Neuronal stem cell (in vitro differentiated cells): ENCODE results near the gene NHEJ1.

ENCODE experiments used
- DNase-seq: peaks from one replicate; pipeline ENCODE4 v3.0.0-alpha.2; 2013; ENCODE audit warnings: low spot score
- H2AFZ ChIP-seq: one replicate; pipeline ENCODE4 v1.6.1; 2013; ENCODE audit warnings: mild to moderate bottlenecking, low read length, inconsistent platforms
- H2AK5ac ChIP-seq: 2 replicates; pipeline ENCODE4 v1.6.1; 2013; ENCODE audit warnings: low read depth, mild to moderate bottlenecking, inconsistent platforms, low read length, moderate library complexity, mixed read lengths
- H2BK120ac ChIP-seq: 2 replicates; pipeline ENCODE4 v1.6.1; 2013; ENCODE audit warnings: low read depth, mild to moderate bottlenecking, inconsistent platforms, low read length, moderate library complexity, mixed read lengths
- H2BK12ac ChIP-seq: one replicate; pipeline ENCODE4 v1.6.1; 2013; ENCODE audit warnings: low read length, inconsistent platforms
- H2BK15ac ChIP-seq: 2 replicates; pipeline ENCODE4 v1.6.1; 2013; ENCODE audit warnings: mild to moderate bottlenecking, low read length, inconsistent platforms, mixed read lengths
- H2BK5ac ChIP-seq: one replicate; pipeline ENCODE4 v1.6.1; 2013; ENCODE audit warnings: inconsistent platforms, mild to moderate bottlenecking, low read length, moderate library complexity
- H3K14ac ChIP-seq: one replicate; pipeline ENCODE4 v1.6.1; 2013; ENCODE audit warnings: low read length, inconsistent platforms
- H3K18ac ChIP-seq: 2 replicates; pipeline ENCODE4 v1.6.1; 2013; ENCODE audit warnings: low read length, inconsistent platforms
- H3K23ac ChIP-seq: 2 replicates; pipeline ENCODE4 v1.6.1; 2013; ENCODE audit warnings: low read depth, mild to moderate bottlenecking, mixed read lengths, low read length, inconsistent platforms; ENCODE audit not compliant: poor library complexity
- H3K27ac ChIP-seq: replicated peaks from 3 replicates; pipeline ENCODE4 v1.5.1; 2013; ENCODE audit warnings: low read length, inconsistent platforms
- H3K27me3 ChIP-seq, 3 experiments: 2 replicates each; pipeline ENCODE4 v1.6.1; 2013; ENCODE audit warnings: low read length in 3 of 3, mild to moderate bottlenecking in 2 of 3, inconsistent platforms in 1 of 3, low read depth in 1 of 3, mixed read lengths in 1 of 3, moderate library complexity in 1 of 3; ENCODE audit not compliant: control insufficient read depth in 3 of 3, insufficient read depth in 3 of 3
- H3K36me3 ChIP-seq, 2 donors: replicated peaks in 1 of 2; 2 replicates each; pipeline ENCODE4 v1.6.1; 2013; ENCODE audit warnings: low read length in 2 of 2; ENCODE audit not compliant: control insufficient read depth in 2 of 2, insufficient read depth in 2 of 2
- H3K4ac ChIP-seq: 2 replicates; pipeline ENCODE4 v1.6.1; 2013; ENCODE audit warnings: inconsistent platforms, mild to moderate bottlenecking, low read length, moderate library complexity
- H3K4me1 ChIP-seq, 2 donors: 1 replicate in 1 of 2; 2 replicates in 1 of 2; pipeline ENCODE4 v1.6.1; 2013; ENCODE audit warnings: low read length in 2 of 2, low read depth in 1 of 2; ENCODE audit not compliant: control insufficient read depth in 2 of 2, insufficient read depth in 1 of 2
- H3K4me2 ChIP-seq: one replicate; pipeline ENCODE4 v1.6.1; 2013; ENCODE audit warnings: mild to moderate bottlenecking, low read length, inconsistent platforms; ENCODE audit not compliant: insufficient read depth, poor library complexity, severe bottlenecking
- H3K4me3 ChIP-seq, 2 donors: 2 replicates each; pipeline ENCODE4 v1.5.1; 2013; ENCODE audit warnings: low read length in 2 of 2, mild to moderate bottlenecking in 2 of 2, inconsistent platforms in 1 of 2, moderate library complexity in 1 of 2
- H3K79me1 ChIP-seq: one replicate; pipeline ENCODE4 v1.6.1; 2013; ENCODE audit warnings: low read depth, mild to moderate bottlenecking, inconsistent platforms, low read length, moderate library complexity
- H3K9ac ChIP-seq: one replicate; pipeline ENCODE4 v1.6.1; 2013; ENCODE audit warnings: mild to moderate bottlenecking, low read depth, low read length, inconsistent platforms; ENCODE audit not compliant: poor library complexity
- H3K9me3 ChIP-seq, 2 donors: replicated peaks in 1 of 2; 2 replicates each; pipeline versions ENCODE3 to v1.6.1; 2013; ENCODE audit warnings: low read length in 2 of 2, mild to moderate bottlenecking in 2 of 2, inconsistent platforms in 1 of 2, low read depth in 1 of 2, mixed read lengths in 1 of 2, moderate library complexity in 1 of 2; ENCODE audit not compliant: control insufficient read depth in 2 of 2, insufficient read depth in 1 of 2
- H4K8ac ChIP-seq: one replicate; pipeline ENCODE4 v1.6.1; 2013; ENCODE audit warnings: low read depth, mild to moderate bottlenecking, inconsistent platforms, low read length, moderate library complexity
- H4K91ac ChIP-seq: one replicate; pipeline ENCODE4 v1.6.1; 2013; ENCODE audit warnings: low read length, low read depth, mild to moderate bottlenecking, inconsistent platforms; ENCODE audit not compliant: poor library complexity
- WGBS, 2 donors: extraction: QIAGEN DNeasy Blood & Tissue Kit; methylation state at CpG; one replicate each; pipeline ENCODE4 v1.1.7; 2013; ENCODE audit warnings: missing lambda C conversion rate in 2 of 2, mixed read lengths in 1 of 2; ENCODE audit not compliant: insufficient read length in 2 of 2, insufficient replicate concordance in 1 of 2; ENCODE audit errors: extremely low coverage in 2 of 2; 5-methylcytosine and 5-hydroxymethylcytosine counted together

Gene NHEJ1

GRCh38 chr2:219109471-219109870 is 51.1 kb downstream of the NHEJ1 start:
- Histone ChIP-seq H3K23ac (no peak overlapping the region), H2BK15ac (no peak overlapping the region), H3K4me2 (no peak overlapping the region), H3K9ac (no peak overlapping the region), H2BK120ac (no peak overlapping the region), H3K4ac (no peak overlapping the region), H3K79me1 (no peaks in the 10 kb centered on the region), H3K4me3 (no peak overlapping the region), H4K8ac (no peak overlapping the region), H3K18ac (no peak overlapping the region), H3K27ac (no peak overlapping the region), H3K9me3 (no peaks in the 10 kb centered on the region), H4K91ac (no peak overlapping the region), H2AFZ (no peak overlapping the region), H3K36me3 (no peaks in the 10 kb centered on the region), H2BK5ac (no peak overlapping the region), H3K27me3 (no peaks in the 10 kb centered on the region), H2AK5ac (no peak overlapping the region), H3K4me1 (peaks cover 2 to 5% of the 10 kb centered on the region in 2 donors), H3K14ac (no peak overlapping the region), H2BK12ac (no peak overlapping the region)
- peak; percentile 45 for DNase-seq
- WGBS, 2 donors = no CpG with 5 or more reads among the region's 3 CpGs

GRCh38 chr2:219107758-219108157 is 52.9 kb downstream of the NHEJ1 start:
- Histone ChIP-seq H3K23ac (no peak overlapping the region), H3K9ac (no peak overlapping the region), H3K4me3 (no peak overlapping the region), H4K8ac (no peak overlapping the region), H3K9me3 (no peaks in the 10 kb centered on the region), H3K14ac (no peak overlapping the region), H2BK120ac (no peak overlapping the region), H3K4me1 (peaks cover 2 to 5% of the 10 kb centered on the region in 2 donors), H2BK15ac (no peak overlapping the region), H3K79me1 (no peaks in the 10 kb centered on the region), H3K27me3 (no peaks in the 10 kb centered on the region), H4K91ac (no peak overlapping the region), H2BK12ac (no peak overlapping the region), H3K18ac (no peak overlapping the region), H2AK5ac (no peak overlapping the region), H2BK5ac (no peak overlapping the region), H3K27ac (no peak overlapping the region), H3K36me3 (no peaks in the 10 kb centered on the region), H3K4me2 (no peak overlapping the region), H2AFZ (no peak overlapping the region), H3K4ac (no peak overlapping the region)
- no peak for DNase-seq
- WGBS, 2 donors = no CpG with 5 or more reads among the region's 8 CpGs

- H3K4me1 ChIP-seq = peaks cover 2 to 5% of the 10 kb centered on the region in 2 donors
- H3K14ac ChIP-seq = no peak overlapping the region
- no peak overlapping the region for H2BK12ac ChIP-seq
- H4K8ac ChIP-seq = no peak overlapping the region
- H3K23ac ChIP-seq = no peak overlapping the region
- no peak overlapping the region for H3K4me2 ChIP-seq
- no peak overlapping the region for H2BK15ac ChIP-seq
- no peak overlapping the region for H3K9ac ChIP-seq
- no peaks in the 10 kb centered on the region for H3K36me3 ChIP-seq
- H2AK5ac ChIP-seq = no peak overlapping the region
- no peak overlapping the region for H3K27ac ChIP-seq
- H3K9me3 ChIP-seq = no peaks in the 10 kb centered on the region
- H4K91ac ChIP-seq = no peak overlapping the region
- H3K27me3 ChIP-seq = no peaks in the 10 kb centered on the region
- no peaks in the 10 kb centered on the region for H3K79me1 ChIP-seq
- no peak overlapping the region for H2BK120ac ChIP-seq
- H3K4ac ChIP-seq = no peak overlapping the region
- H2AFZ ChIP-seq = no peak overlapping the region
- no CpG with 5 or more reads among the region's 3 CpGs for WGBS, 2 donors
- H3K18ac ChIP-seq = no peak overlapping the region
- no peak for DNase-seq
- H2BK5ac ChIP-seq = no peak overlapping the region
- no peak overlapping the region for H3K4me3 ChIP-seq
Observed at GRCh38 chr2:219106251-219106650, 54.4 kb downstream of the NHEJ1 start.

GRCh38 chr2:219104107-219105035 is 56.2 kb downstream of the NHEJ1 start:
- no peak overlapping the region for H3K4me2 ChIP-seq
- H2BK120ac ChIP-seq = no peak overlapping the region
- H2BK12ac ChIP-seq = no peak overlapping the region
- peak; percentile 29 for DNase-seq
- no peak overlapping the region for H3K18ac ChIP-seq
- H3K79me1 ChIP-seq = no peaks in the 10 kb centered on the region
- no peak overlapping the region for H3K4ac ChIP-seq
- no peak overlapping the region for H4K91ac ChIP-seq
- no peak overlapping the region for H2AK5ac ChIP-seq
- H3K23ac ChIP-seq = no peak overlapping the region
- H3K4me3 ChIP-seq = no peak overlapping the region
- H3K9me3 ChIP-seq = no peaks in the 10 kb centered on the region
- no peak overlapping the region for H2AFZ ChIP-seq
- H3K9ac ChIP-seq = no peak overlapping the region
- H3K14ac ChIP-seq = no peak overlapping the region
- H4K8ac ChIP-seq = no peak overlapping the region
- H3K36me3 ChIP-seq = no peaks in the 10 kb centered on the region
- H3K27me3 ChIP-seq = no peaks in the 10 kb centered on the region
- H2BK15ac ChIP-seq = no peak overlapping the region
- peaks cover 0 to 2% of the 10 kb centered on the region in 2 donors for H3K4me1 ChIP-seq
- no peak overlapping the region for H3K27ac ChIP-seq
- H2BK5ac ChIP-seq = no peak overlapping the region
- no CpG with 5 or more reads among the region's 4 CpGs for WGBS, 2 donors
